ENCODE results near the gene ELL.

The ELL gene

GRCh38 chr19:18440936-18441803, 80.7 kb downstream of the ELL start:
- no peak for DNase-seq
- in situ Hi-C loops (cut with MboI; ENCODE audit: low pct_unique_long_range_greater_than_20kb, low sequenced_read_pairs), result no loop called here

GRCh38 chr19:18440415-18440877, 81.4 kb downstream of the ELL start:
- in situ Hi-C loops (cut with MboI; ENCODE audit: low pct_unique_long_range_greater_than_20kb, low sequenced_read_pairs), result no loop called here

GRCh38 chr19:18439910-18440237, 82.0 kb downstream of the ELL start:
- DNase-seq, result no peak
- in situ Hi-C loops (cut with MboI; ENCODE audit: low pct_unique_long_range_greater_than_20kb, low sequenced_read_pairs), result no loop called here

More at GRCh38 chr19:18440415-18440877, 81.4 kb downstream of the ELL start:
- peak; percentile 69 for DNase-seq

DNA sequence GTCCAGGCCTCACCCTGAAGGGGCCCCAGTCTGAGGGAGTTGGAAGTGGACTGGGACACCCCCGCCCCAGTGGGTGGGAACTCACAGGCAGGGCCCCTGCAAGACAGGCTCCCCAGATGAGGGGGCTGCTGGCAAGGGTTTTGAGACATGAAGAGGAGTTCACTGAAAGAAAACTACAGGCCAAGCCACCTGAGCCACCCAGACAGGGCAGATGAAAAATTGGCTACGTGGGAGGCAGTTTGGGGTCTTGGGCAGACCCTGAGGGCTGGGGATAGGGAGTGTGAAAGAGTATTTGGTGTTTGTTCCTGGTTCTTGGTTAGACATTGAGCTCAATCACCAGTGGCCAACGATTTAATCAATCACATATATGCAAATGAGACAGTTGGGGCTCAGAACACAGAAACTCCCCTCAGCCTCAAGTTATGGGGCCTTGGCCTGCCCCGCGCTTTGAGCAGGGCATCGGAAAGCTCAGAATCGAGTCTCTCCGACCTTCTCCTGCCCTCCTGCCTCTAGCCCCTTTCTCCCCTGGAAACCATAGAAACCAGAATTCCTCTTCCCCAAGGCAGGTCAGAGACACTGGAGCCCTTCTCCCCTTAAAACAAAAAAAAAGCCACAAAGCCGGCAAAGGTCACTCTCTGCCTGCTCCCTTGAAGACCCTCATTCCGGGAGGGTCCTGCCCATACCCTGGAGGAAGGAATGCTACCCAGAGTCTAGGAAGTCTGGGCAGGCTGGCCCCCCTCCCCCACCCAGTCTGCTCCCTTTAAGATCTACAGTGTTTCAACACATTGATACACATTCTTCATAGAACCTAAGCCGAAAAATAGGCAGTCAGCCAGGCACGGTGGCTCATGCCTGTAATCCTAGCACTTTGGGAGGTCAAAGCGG, 82.6 kb downstream of the ELL start:
- DNase-seq, result no peak
- in situ Hi-C loops (cut with MboI; ENCODE audit: low pct_unique_long_range_greater_than_20kb, low sequenced_read_pairs), result no loop called here

GRCh38 chr19:18438331-18439024, 83.4 kb downstream of the ELL start:
- in situ Hi-C loops (cut with MboI; ENCODE audit: low pct_unique_long_range_greater_than_20kb, low sequenced_read_pairs), result no loop called here
- no peak for DNase-seq

- DNase-seq, result no peak
- in situ Hi-C loops (cut with MboI; ENCODE audit: low pct_unique_long_range_greater_than_20kb, low sequenced_read_pairs), result no loop called here
Observed at GRCh38 chr19:18437491-18438330, 84.2 kb downstream of the ELL start, which contains the start of gene ISYNA1. Gene ISYNA1, minus strand, starts transcription at chr19:18438133. Its CDS starts 154 bp downstream, at chr19:18437979.

DNA sequence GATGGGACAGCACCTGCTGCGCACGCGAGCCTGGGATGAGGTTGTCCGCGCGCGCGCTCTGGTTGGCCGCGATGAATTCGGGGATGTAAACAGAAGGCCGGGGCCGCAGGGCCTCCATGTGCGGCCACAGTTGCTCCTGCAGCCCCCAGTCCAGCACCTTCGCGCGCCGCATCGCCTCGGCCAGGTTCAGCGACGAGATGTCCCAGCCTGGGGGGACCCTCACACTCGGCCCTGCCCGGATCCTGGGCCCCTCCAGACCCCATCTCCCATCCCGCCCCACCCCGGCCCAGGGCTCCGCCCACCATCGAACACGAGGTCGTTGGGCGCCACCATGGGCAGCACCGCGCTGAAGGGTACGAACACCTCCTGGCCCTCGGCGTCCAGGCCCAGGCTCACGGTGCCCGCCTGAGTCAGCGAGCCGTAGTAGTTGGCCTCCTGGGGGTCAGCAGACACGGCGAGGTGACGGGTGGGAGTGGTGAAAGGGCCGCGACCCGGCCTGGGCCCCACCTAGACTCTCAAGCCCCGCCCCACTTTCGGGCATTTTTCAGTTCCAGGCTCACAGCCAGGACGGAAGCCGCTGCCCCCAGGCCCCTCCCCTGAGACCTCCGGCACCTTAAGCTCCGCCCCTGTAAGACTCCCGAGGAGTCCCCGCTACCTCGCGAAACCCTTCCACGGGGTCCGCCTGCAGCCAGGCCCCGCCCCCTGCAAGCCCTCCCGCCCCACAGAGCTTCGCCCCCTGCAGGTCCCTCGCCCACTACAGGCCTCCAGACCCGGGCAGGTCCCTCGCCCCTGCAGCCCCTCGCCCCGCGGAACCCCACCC, 85.0 kb downstream of the ELL start:
- DNase-seq, result peak; percentile 80
- in situ Hi-C loops (cut with MboI; ENCODE audit: low pct_unique_long_range_greater_than_20kb, low sequenced_read_pairs), result no loop called here

DNA sequence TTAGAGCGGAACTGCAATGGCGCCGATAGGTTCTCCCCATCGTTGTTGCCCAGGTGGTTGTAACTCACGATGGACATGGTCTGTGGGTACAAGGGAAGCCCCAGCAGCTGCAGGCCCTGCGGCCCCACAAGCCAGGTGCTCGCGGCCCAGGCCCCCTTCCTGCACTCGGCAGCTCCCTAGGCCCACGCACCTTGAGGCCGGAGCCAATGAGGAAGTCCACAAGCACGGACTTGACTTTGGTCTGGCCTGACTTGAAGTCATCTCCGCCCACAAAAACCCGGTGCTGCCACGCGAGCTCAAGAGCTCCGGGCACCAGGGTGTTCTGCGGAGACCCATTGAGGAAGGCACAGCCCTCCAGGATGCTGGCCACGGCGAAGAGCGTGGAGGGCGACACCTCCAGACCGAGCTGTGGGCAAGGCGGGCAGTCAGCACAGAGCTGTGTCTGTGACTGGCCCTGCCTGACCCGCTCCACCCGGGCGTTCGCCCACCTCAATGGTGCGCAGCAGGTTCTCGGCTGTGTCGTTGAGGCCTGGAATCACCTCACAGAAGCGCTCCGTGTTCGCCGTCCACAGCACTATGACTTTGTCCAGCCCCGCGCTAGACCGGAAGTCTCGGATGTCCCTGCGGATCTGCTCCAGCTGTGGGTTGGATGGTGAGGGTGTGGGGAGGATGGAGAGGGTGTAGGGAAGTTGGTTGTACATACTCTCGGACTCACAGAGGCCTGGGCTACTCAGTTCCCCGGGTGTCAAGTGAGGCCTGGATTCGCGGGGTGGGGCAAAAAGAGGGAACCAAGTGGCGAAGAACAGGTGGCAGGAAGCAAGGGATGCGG, 85.8 kb downstream of the ELL start:
- in situ Hi-C loops (cut with MboI; ENCODE audit: low pct_unique_long_range_greater_than_20kb, low sequenced_read_pairs), result no loop called here
- DNase-seq, result no peak

GRCh38 chr19:18435178-18435841, 86.6 kb downstream of the ELL start:
- no peak for DNase-seq
- in situ Hi-C loops (cut with MboI; ENCODE audit: low pct_unique_long_range_greater_than_20kb, low sequenced_read_pairs), result no loop called here

- DNase-seq, result no peak
- in situ Hi-C loops (cut with MboI; ENCODE audit: low pct_unique_long_range_greater_than_20kb, low sequenced_read_pairs), result no loop called here
Observed at GRCh38 chr19:18434411-18435175, 87.3 kb downstream of the ELL start.

GRCh38 chr19:18433735-18434398, 88.0 kb downstream of the ELL start:
- no peak for DNase-seq
- in situ Hi-C loops (cut with MboI; ENCODE audit: low pct_unique_long_range_greater_than_20kb, low sequenced_read_pairs), result no loop called here

DNA sequence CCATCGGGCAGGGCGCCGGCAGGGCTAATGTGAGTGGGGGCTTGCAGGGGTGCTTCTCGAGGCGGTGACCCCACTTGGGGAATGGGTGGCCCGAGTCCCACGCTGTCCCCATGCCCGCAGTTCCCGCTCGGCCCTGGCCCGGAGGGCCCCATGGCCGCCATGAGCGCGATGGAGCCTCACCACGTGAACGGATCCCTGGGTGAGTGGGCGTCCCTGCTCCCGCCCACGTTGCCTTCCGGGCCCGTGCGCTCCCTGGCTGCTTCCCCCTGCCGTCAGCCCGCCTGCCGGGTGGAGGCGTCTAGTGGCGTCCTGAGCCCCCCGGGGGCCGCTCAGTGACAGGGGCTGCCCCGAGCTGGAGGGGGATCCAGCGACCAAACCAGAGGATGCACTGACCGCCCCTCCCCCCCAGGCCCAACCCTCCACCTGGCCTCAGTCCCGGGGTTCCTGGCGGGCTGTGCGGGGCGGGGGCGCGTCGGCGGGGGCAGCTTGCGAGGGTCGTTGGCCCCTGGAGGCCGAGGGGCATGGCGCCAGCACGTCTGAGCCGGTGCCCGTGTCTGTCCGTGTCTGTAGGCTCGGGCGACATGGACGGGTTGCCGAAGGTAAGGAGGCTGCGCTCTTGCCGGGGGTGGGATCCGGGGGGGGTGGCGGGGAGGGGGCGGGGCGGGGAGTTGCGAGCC, 88.7 kb downstream of the ELL start:
- no peak for DNase-seq
- in situ Hi-C loops (cut with MboI; ENCODE audit: low pct_unique_long_range_greater_than_20kb, low sequenced_read_pairs), result no loop called here

DNA sequence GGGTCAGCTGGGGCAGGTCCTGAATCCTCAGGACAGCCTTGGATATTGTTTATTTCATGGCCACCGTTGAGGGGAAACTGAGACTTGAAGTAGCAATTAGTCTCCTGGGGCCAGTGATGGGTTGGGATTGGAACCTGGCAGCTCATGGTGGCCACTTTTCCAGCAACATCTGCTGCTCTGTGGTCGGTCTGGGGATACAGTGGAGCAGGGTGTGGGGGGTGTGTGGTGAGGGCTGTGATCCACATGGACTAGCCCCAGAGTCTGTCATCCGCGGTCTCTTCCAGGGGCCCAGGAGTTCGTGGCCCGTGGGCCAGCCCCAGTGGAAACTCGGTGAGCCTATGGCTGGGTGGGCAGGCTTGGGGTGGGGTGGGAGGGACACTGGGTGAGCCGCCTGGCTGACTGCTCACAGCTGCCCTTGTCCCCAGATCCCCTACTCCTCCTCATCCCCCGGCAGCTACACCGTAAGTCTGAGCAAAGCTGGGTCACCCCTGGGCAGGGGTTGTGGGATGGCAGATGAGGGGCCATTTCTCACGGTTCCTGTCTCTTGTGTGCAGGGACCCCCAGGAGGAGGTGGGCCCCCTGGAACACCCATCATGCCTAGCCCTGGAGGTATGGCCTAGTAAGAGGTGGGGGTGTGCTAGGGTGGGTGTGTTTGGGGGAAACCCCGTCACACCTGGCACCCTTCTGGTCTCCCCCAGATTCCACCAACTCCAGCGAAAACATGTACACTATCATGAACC, 89.4 kb downstream of the ELL start:
- DNase-seq, result no peak
- in situ Hi-C loops (cut with MboI; ENCODE audit: low pct_unique_long_range_greater_than_20kb, low sequenced_read_pairs), result no loop called here

Data from KBM-7 (cell line).